HFF-Myc (cell line): ENCODE results near the gene NOC3L.

ENCODE experiments used
- DNase-seq: peaks from one replicate; pipeline ENCODE4 v3.0.0-alpha.2; 2011; ENCODE audit warnings: low read depth; ENCODE audit errors: extremely low read depth
- H3K4me3 ChIP-seq: replicated peaks from 2 replicates; pipeline ENCODE4 v1.5.1; 2011; ENCODE audit warnings: low read depth, mild to moderate bottlenecking, control low read depth, low read length
- CTCF ChIP-seq: IDR thresholded peaks from 2 replicates; pipeline ENCODE4 v1.5.1; 2012; ENCODE audit warnings: mild to moderate bottlenecking, low read depth, low read length, control low read depth; ENCODE audit errors: missing control alignments

Gene NOC3L

GRCh38 chr10:94349327-94349726 is 13.4 kb downstream of the NOC3L start:
- no peak overlapping the region for H3K4me3 ChIP-seq
- no peak for DNase-seq
- no peak for TF ChIP-seq CTCF

GRCh38 chr10:94344522-94345122 is 18.1 kb downstream of the NOC3L start:
- no peak overlapping the region for H3K4me3 ChIP-seq
- no peak for DNase-seq
- TF ChIP-seq CTCF = no peak

- no peak overlapping the region for H3K4me3 ChIP-seq
- TF ChIP-seq CTCF = no peak
- DNase-seq = no peak
Measured at GRCh38 chr10:94343151-94343550, 19.6 kb downstream of the NOC3L start.

GRCh38 chr10:94334857-94335256 is 27.9 kb downstream of the NOC3L start:
- no peak for DNase-seq
- TF ChIP-seq CTCF = no peak
- H3K4me3 ChIP-seq = no peak overlapping the region

GRCh38 chr10:94333051-94333450 is 29.7 kb downstream of the NOC3L start:
- no peak overlapping the region for H3K4me3 ChIP-seq
- no peak for TF ChIP-seq CTCF
- no peak for DNase-seq

- no peak for DNase-seq
- TF ChIP-seq CTCF = no peak
- no peak overlapping the region for H3K4me3 ChIP-seq
Measured at GRCh38 chr10:94328613-94329012, 34.1 kb downstream of the NOC3L start.

GRCh38 chr10:94327649-94328048 is 35.1 kb downstream of the NOC3L start:
- H3K4me3 ChIP-seq = no peak overlapping the region
- TF ChIP-seq CTCF = no peak
- DNase-seq = no peak
